ENCODE measurements around the gene S100P. TPM values are rescaled to one million over a fixed set of nuclear protein-coding genes. Genes with fewer than 3 reads are reported as not detected.

The S100P gene
- total and polyA plus RNA-seq, 4 donors = 0.42 to 3.1 (median 2.3) TPM

GRCh38 chr4:6665320-6665654 is 28.4 kb upstream of the S100P start:
- peaks cover 0 to 3% (median under 1%) of the 10 kb centered on the region in 4 donors for H3K27me3 ChIP-seq (ENCODE audit: control insufficient read depth in 4 of 4, insufficient read depth in 4 of 4, low read length in 3 of 4)
- no peak overlapping the region for H3K4me3 ChIP-seq (ENCODE audit: low read depth in 1 of 3, low read length in 3 of 3)
- no peak for DNase-seq (ENCODE audit: low spot score)
- WGBS = 97% methylated on average over 9 of the region's 9 CpGs
- H3K36me3 ChIP-seq (ENCODE audit: control insufficient read depth in 4 of 4, insufficient read depth in 3 of 4, low read depth in 1 of 4, low read length in 3 of 4) = no peaks in the 10 kb centered on the region
- peaks cover 0 to 2% (median 0%) of the 10 kb centered on the region in 4 donors for H3K4me1 ChIP-seq (ENCODE audit: control insufficient read depth in 4 of 4, insufficient read depth in 4 of 4, low read length in 3 of 4)
- H3K9ac ChIP-seq (ENCODE audit: low read depth in 1 of 2, low read length in 2 of 2) = no peak overlapping the region
- H3K9me3 ChIP-seq (ENCODE audit: control insufficient read depth in 4 of 4, low read length in 3 of 4) = no peaks in the 10 kb centered on the region
- TF ChIP-seq REST (IDR thresholded peaks at IDR 0.05) (no peak), FOXA2 (IDR thresholded peaks at IDR 0.05) (no peak), JUND (IDR thresholded peaks at IDR 0.05) (no peak), HNF4A (conservative IDR thresholded peaks at IDR 0.05) (no peak), EGR1 (IDR thresholded peaks at IDR 0.05; ENCODE audit: low read depth in 2 of 2) (no peak), ATF3 (IDR thresholded peaks at IDR 0.05) (no peak), YY1 (IDR thresholded peaks at IDR 0.05) (no peak), ZBTB33 (IDR thresholded peaks at IDR 0.05) (no peak)
- no peak overlapping the region for H3K27ac ChIP-seq (ENCODE audit: low read depth in 1 of 2, low read length in 2 of 2)

GRCh38 chr4:6668391-6668790 is 25.3 kb upstream of the S100P start:
- Histone ChIP-seq H3K4me1 (ENCODE audit: control insufficient read depth in 4 of 4, insufficient read depth in 4 of 4, low read length in 3 of 4) (peaks cover 0 to 2% (median 0%) of the 10 kb centered on the region in 4 donors), H3K36me3 (ENCODE audit: control insufficient read depth in 4 of 4, insufficient read depth in 3 of 4, low read depth in 1 of 4, low read length in 3 of 4) (no peaks in the 10 kb centered on the region), H3K9me3 (ENCODE audit: control insufficient read depth in 4 of 4, low read length in 3 of 4) (no peaks in the 10 kb centered on the region), H3K4me3 (ENCODE audit: low read depth in 1 of 3, low read length in 3 of 3) (no peak overlapping the region), H3K9ac (ENCODE audit: low read depth in 1 of 2, low read length in 2 of 2) (no peak overlapping the region), H3K27me3 (ENCODE audit: control insufficient read depth in 4 of 4, insufficient read depth in 4 of 4, low read length in 3 of 4) (peaks cover 0 to 1% (median 0%) of the 10 kb centered on the region in 4 donors), H3K27ac (ENCODE audit: low read depth in 1 of 2, low read length in 2 of 2) (no peak overlapping the region)
- 84% methylated on average over 11 of the region's 11 CpGs for WGBS
- TF ChIP-seq HNF4A (conservative IDR thresholded peaks at IDR 0.05) (no peak), JUND (IDR thresholded peaks at IDR 0.05) (no peak), MAX (IDR thresholded peaks at IDR 0.05) (no peak), REST (IDR thresholded peaks at IDR 0.05) (no peak), FOXA2 (IDR thresholded peaks at IDR 0.05) (no peak), RXRA (IDR thresholded peaks at IDR 0.05) (no peak), ATF3 (IDR thresholded peaks at IDR 0.05) (no peak), RAD21 (IDR thresholded peaks at IDR 0.05) (no peak), GABPA (IDR thresholded peaks at IDR 0.05 in 1 of 2, conservative IDR thresholded peaks at IDR 0.05 in 1 of 2) (no peak), ZBTB33 (IDR thresholded peaks at IDR 0.05) (no peak), CTCF (IDR thresholded peaks at IDR 0.05; ENCODE audit: low read depth, low read length, missing input control) (no peak), HNF4G (IDR thresholded peaks at IDR 0.05) (no peak), YY1 (IDR thresholded peaks at IDR 0.05) (no peak), SP1 (IDR thresholded peaks at IDR 0.05) (no peak)
- DNase-seq (ENCODE audit: low spot score) = no peak

Measured in liver (tissue), 9 donors.